RWPE1 (cell line): ENCODE measurements around the gene BAHCC1.
"Not testable (repeated sequence)": the region's sequence is repeated elsewhere in the genome, so short reads cannot be mapped to it uniquely, and the experiment has no call there.

Experiments used
- CTCF ChIA-PET: fragments of 350-600 bp; sonication (Branson Sonifier 250); formaldehyde crosslinking; extraction: SDS; loops from one replicate; lab custom pipeline; 2021; lab: Yijun Ruan, JAX
- POLR2A ChIA-PET: fragments of 400-600 bp; formaldehyde crosslinking; extraction: SDS; loops from one replicate; lab custom pipeline; 2020; ENCODE audit warnings: antibody characterized with exemption; ENCODE audit not compliant: low non-redundant PET; lab: Yijun Ruan, JAX
- DNase-seq: peaks from one replicate; pipeline ENCODE4 v3.0.0; 2012; ENCODE audit warnings: low spot score
- H3K27ac ChIP-seq: fragments of 450-650 bp; 2 replicates; pipeline ENCODE4 v1.5.1; 2017
- TF ChIP-seq, protein P1 (sequence below): fragments of 450-650 bp; conservative IDR thresholded peaks from 2 replicates; pipeline ENCODE4 v1.5.1; 2017; ENCODE audit warnings: low read depth, mild to moderate bottlenecking

BAHCC1 gene

DNA sequence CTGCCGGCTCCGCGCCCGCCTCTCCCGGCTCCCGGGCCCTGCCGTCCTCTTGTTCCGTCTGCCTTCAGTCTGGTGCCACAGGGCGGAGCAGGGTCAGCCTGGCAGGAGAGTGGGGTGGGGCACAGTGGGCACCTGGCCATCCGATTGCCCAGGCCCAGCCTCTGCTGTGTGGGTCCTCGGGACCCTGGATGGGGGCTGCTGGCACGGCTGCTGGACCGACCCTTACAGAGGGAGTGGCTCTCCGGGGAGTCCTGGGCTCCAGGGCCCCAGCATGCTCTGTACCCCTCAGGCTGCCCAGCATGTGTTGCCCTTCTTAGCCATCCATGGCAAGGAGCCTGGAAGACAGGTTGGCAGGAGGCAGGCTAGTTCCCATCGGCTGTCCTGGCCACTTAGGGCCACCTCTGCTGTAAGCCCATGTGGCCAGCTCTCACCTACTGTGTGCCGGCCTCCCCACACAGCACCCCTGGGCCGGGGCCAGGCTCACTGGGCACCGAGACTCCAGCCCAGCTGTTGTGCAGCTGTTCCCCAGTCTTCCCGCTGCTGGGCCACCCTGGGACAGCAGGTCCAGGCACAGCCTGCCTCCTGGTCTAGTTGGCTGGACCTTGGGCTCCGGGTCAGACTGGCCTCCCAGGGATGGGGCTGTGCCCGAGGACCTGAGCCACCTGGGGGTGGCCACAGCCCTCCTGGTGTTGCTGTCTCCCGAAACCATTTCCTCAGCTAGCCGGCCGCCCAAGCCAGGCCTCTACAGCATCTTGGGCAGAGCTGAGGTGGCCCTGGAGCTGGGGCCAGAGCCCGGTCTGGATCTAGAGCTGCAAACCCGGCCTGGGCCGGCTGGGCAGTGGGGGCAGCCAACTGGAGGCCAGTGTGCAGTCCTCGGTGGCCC lies 24.9 kb downstream of the BAHCC1 start:
- ChIA-PET POLR2A (interaction anchor here (0.5 to 1.1 kb wide), 2 partner anchors 90 to 93 kb away, joined by 3 to 4 read pairs; no protein-coding TSS in a partner anchor), CTCF (interaction anchor here (0.6 to 1.2 kb wide), 3 partner anchors 10 to 165 kb away, joined by 3 to 15 read pairs (median 4); no protein-coding TSS in a partner anchor)
- H3K27ac ChIP-seq = peak overlapping the region; percentile 95
- TF ChIP-seq, protein P1, sequence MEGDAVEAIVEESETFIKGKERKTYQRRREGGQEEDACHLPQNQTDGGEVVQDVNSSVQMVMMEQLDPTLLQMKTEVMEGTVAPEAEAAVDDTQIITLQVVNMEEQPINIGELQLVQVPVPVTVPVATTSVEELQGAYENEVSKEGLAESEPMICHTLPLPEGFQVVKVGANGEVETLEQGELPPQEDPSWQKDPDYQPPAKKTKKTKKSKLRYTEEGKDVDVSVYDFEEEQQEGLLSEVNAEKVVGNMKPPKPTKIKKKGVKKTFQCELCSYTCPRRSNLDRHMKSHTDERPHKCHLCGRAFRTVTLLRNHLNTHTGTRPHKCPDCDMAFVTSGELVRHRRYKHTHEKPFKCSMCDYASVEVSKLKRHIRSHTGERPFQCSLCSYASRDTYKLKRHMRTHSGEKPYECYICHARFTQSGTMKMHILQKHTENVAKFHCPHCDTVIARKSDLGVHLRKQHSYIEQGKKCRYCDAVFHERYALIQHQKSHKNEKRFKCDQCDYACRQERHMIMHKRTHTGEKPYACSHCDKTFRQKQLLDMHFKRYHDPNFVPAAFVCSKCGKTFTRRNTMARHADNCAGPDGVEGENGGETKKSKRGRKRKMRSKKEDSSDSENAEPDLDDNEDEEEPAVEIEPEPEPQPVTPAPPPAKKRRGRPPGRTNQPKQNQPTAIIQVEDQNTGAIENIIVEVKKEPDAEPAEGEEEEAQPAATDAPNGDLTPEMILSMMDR = no peak
- no peak for DNase-seq

DNA sequence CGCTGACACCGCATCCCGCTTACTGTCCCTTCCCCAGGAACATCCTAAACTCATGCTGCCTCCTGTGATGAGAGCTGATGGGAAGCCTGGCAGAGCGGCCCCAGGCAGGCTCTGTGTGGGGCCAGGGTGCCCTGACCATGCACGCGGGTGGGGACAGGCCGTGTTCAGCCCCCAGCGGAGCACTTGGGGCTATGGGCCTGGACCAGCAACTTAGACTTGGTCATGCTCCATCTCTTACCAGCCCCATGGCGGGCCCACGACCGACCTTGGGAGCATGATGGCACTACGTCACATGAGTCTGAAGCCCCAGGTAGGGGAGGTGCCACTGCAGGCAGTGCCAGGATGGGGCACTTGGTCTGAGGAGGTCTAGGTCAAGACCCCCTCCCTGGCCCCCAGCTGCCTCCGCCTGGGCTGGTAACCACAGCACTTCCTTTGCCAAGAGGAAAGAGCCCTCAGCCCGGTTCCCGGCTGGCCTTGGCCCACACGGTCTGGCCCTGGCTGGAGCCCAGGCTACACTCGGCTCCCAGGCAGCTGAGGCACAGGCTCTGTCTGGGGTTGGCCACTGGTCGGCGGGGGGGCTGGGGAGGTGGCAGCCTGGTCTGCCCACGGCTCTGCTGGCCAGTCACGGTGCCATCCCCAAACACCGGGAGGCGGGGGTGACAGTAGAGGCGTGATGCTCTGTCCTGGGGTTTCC lies 25.7 kb downstream of the BAHCC1 start:
- H3K27ac ChIP-seq = peak overlapping the region; percentile 95
- TF ChIP-seq, protein P1 = no peak
- ChIA-PET POLR2A (interaction anchor here (0.5 kb wide), 1 partner anchor 92 kb away, joined by 3 read pairs; no protein-coding TSS in a partner anchor), CTCF (interaction anchor here (0.9 kb wide), 1 partner anchor 166 kb away, joined by 3 read pairs; no protein-coding TSS in a partner anchor)
- DNase-seq = no peak

DNA sequence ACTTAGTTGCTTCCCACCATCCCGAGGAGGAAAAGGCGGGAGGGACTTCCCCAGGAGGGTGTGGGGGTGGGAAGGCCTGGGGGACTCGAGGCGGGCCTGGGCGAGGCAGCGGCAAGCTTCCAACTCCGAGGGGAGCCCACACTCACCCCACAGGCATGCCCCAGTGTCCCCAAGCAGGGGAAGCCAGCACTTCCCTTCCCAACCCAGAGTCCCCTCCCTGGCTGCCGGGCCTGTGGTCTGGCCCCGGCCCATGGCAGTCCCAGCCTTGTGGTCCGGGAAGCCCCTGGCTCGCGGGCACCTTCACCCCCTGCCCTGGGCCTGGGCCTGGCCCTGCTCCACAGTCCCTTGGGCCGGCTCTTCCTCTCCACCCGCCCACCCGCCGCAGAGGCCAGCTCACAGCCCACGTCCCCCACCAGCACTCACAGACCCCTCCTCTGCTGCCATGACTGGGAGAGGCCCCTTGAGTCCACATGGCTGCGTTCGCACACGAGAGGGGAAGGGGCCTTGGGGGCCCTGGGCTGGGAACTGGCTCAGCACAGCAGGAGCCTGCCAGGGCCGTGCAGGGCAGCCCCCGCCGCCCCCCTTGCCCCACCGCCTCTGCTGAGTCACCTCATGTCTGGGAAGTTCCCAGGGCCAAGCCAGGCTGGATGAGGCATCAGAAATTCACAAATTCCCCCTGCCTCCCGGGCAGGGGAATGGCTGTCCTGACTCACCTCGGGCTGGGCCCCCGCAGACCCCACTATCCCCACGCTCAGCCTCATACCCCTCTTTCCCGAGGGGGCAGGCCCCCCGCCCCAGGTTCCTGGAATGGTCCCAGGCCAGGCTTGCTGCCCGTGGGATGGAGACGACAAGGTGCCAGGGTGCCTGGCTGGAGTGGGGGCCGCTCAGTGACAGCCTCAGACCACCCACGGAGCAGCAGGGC lies 27.8 kb downstream of the BAHCC1 start:
- CTCF ChIA-PET = no interaction called here
- H3K27ac ChIP-seq = peak overlapping the region; percentile 91

DNA sequence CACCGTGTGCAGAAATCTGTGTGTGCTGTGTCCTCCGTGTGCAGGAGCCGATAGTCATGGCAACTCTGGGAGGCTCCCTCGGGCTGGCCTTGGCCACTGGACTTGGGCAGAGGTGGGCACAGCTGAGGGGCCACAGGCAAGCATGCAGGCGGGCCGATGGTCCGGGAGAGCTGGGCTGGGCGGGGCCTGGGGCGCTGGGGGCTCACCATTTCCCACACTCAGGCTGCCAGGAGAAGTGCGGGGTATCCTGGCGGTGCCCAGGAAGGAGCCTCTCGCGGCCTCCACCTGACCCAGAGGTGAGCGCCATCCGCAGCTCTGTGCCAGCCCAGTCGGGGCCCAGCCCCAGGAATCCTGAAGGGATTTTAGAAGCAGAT lies 28.4 kb downstream of the BAHCC1 start:
- ChIA-PET CTCF (no interaction called here), POLR2A (no interaction called here)
- DNase-seq = no peak
- TF ChIP-seq, protein P1 = no peak
- H3K27ac ChIP-seq = peak overlapping the region; percentile 91

More for the DNA sequence above, 27.8 kb downstream of the BAHCC1 start:
- POLR2A ChIA-PET = no interaction called here
- TF ChIP-seq, protein P1 = no peak
- peak; percentile 93 for DNase-seq

DNA sequence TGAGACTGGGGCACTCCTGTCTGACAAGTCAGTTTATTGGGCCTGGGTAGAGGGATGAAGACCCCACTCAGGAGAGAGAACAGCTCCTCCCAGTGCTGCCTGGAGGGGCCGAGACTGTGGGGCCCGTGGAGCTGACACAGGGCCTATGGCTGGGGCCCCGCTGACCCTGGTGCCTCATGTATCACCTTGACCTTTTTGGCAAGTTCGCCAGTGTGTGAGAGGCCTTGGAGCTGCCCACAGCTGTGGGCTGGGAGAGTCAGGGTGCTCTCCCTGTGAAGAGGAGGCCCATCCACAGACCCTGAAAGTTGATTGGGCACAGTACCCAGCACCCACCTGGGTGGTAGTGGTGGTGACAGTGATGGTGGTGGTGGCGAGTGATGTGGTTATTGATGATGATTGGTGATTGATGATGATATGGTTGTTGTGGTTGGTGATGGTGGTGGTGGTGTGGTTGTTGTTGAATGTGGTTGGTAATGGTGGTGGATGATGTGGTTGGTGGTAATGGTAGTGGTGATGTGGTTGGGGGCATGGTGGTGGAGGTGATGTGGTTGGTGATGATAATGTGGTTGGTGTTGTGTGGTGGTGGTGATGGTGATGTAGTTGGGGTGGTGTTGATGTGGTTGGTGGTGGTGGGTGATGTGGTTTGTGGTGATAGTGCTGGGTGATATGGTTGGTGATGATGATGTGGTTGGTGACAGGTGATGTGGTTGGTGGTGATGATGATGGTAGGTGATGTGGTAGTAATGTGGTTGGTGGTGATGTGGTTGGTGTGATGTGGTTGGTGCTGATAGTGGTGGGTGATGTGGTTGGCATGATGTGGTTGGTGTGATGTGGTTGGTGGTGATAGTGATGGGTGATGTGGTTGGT lies 29.1 kb downstream of the BAHCC1 start:
- ChIA-PET CTCF (no interaction called here), POLR2A (no interaction called here)
- DNase-seq = no peak
- TF ChIP-seq, protein P1 = no peak
- H3K27ac ChIP-seq = peak overlapping the region; percentile 91

DNA sequence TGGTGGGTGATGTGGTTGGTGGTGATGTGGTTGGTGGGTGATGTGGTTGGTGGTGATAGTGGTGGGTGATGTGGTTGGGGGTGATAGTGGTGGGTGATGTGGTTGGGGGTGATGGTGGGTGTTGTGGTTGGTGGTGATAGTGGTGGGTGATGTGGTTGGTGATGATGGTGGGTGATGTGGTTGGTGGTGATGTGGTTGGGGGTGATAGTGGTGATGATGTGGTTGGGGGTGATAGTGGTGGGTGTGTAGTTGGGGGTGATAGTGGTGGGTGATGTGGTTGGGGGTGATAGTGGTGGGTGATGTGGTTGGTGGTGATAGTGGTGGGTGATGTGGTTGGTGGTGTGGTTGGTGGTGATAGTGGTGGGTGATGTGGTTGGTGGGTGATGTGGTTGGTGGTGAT lies 29.8 kb downstream of the BAHCC1 start:
- H3K27ac ChIP-seq, DNase-seq, CTCF ChIA-PET, POLR2A ChIA-PET: not testable (repeated sequence)

DNA sequence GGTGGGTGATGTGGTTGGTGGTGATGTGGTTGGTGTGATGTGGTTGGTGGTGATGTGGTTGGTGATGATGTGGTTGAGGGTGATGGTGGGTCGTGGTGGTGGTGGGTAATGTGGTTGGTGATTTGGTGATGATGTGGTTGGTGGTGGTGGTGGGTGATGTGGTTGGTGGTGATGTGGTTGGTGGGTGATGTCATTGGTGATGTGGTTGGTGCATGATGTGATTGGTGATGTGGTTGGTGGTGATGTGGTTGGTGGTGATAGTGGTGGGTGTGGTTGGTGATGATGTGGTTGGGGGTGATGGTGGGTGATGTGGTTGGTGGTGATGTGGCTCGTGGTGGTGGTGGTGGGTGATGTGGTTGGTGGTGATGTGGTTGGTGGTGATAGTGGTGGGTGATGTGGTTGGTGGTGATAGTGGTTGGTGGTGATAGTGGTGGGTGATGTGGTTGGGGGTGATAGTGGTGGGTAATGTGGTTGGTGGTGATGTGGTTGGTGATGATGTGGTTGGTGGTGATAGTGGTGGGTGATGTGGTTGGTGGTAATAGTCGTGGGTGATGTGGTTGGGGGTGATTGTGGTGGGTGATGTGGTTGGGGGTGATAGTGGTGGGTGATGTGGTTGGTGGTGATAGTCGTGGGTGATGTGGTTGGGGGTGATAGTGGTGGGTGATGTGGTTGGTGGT lies 30.6 kb downstream of the BAHCC1 start:
- DNase-seq, POLR2A ChIA-PET, H3K27ac ChIP-seq, CTCF ChIA-PET: not testable (repeated sequence)
